Tibial artery (tissue), 4 donors: ENCODE results near the gene OBSCN.

Source experiments
- DNase-seq, 2 donors: peaks; one replicate each; pipeline ENCODE4 v3.0.0-alpha.2; 2019
- H3K27ac ChIP-seq, 2 donors: fragments of 200-600 bp; sonication (generic) in 1 of 2; 1 replicate in 1 of 2; 2 replicates in 1 of 2; pipeline ENCODE4 v1.5.1; 2018 to 2019; ENCODE audit warnings: mild to moderate bottlenecking in 1 of 2
- H3K27me3 ChIP-seq, 2 donors: fragments of 200-600 bp; sonication (generic) in 1 of 2; one replicate each; pipeline versions ENCODE4 v1.5.1 to v1.6.0; 2016 to 2019
- H3K36me3 ChIP-seq, 3 donors: fragments of 200-600 bp; sonication (generic) in 2 of 3; one replicate each; pipeline ENCODE4 v1.5.1; 2016 to 2019; ENCODE audit warnings: mild to moderate bottlenecking in 2 of 3
- H3K4me1 ChIP-seq, 4 donors: fragments of 200-600 bp; sonication (generic) in 2 of 4; 1 replicate in 3 of 4; 2 replicates in 1 of 4; pipeline ENCODE4 v1.5.1; 2016 to 2019
- H3K4me3 ChIP-seq, 2 donors: fragments of 200-600 bp; sonication (generic) in 1 of 2; 1 replicate in 1 of 2; 2 replicates in 1 of 2; pipeline ENCODE4 v1.5.1; 2018 to 2019; ENCODE audit warnings: mild to moderate bottlenecking in 2 of 2
- H3K9me3 ChIP-seq, 3 donors: fragments of 200-600 bp; sonication (generic) in 1 of 3; one replicate each; pipeline ENCODE4 v1.5.1; 2016 to 2019
- CTCF ChIP-seq, 2 experiments: fragments of 200-600 bp in 1 of 2; fragments of 450-650 bp in 1 of 2; IDR thresholded peaks; one replicate each; pipeline ENCODE4 v1.5.1; 2017 to 2019; ENCODE audit warnings: antibody characterized with exemption in 2 of 2, mild to moderate bottlenecking in 1 of 2, moderate library complexity in 1 of 2
- intact Hi-C: fragments of 100-400 bp; cut with DNase I; formaldehyde crosslinking; loops from one replicate; pipeline ENCODE4 v1.15.0; 2023; ENCODE audit warnings: low total_unique reads

Gene OBSCN

GRCh38 chr1:228353601-228354371, 145.9 kb downstream of the OBSCN start:
- TF ChIP-seq CTCF (IDR thresholded peaks at IDR 0.05) = no peak
- Histone ChIP-seq H3K27ac (no peak overlapping the region), H3K4me3 (no peak overlapping the region), H3K4me1 (no peaks in the 10 kb centered on the region), H3K27me3 (no peaks in the 10 kb centered on the region), H3K9me3 (no peaks in the 10 kb centered on the region), H3K36me3 (peaks cover 0 to 5% (median 0%) of the 10 kb centered on the region in 3 donors)
- intact Hi-C loops = no loop called here
- no peak for DNase-seq

GRCh38 chr1:228354390-228355320, 146.8 kb downstream of the OBSCN start:
- DNase-seq = no peak
- Histone ChIP-seq H3K9me3 (no peaks in the 10 kb centered on the region), H3K4me1 (no peaks in the 10 kb centered on the region), H3K27me3 (no peaks in the 10 kb centered on the region), H3K36me3 (peaks cover 0 to 5% (median 0%) of the 10 kb centered on the region in 3 donors), H3K4me3 (no peak overlapping the region), H3K27ac (no peak overlapping the region)
- intact Hi-C loops = no loop called here
- TF ChIP-seq CTCF (IDR thresholded peaks at IDR 0.05) = no peak

GRCh38 chr1:228356897-228357680, 149.2 kb downstream of the OBSCN start:
- no peak overlapping the region for H3K4me3 ChIP-seq
- H3K36me3 ChIP-seq = no peaks in the 10 kb centered on the region
- no peaks in the 10 kb centered on the region for H3K27me3 ChIP-seq
- no peaks in the 10 kb centered on the region for H3K4me1 ChIP-seq
- no peak overlapping the region for H3K27ac ChIP-seq
- no peaks in the 10 kb centered on the region for H3K9me3 ChIP-seq
- DNase-seq = no peak
- TF ChIP-seq CTCF (IDR thresholded peaks at IDR 0.05) = no peak
- intact Hi-C loops = no loop called here

GRCh38 chr1:228358039-228358763, 150.4 kb downstream of the OBSCN start:
- Histone ChIP-seq H3K36me3 (no peaks in the 10 kb centered on the region), H3K27me3 (no peaks in the 10 kb centered on the region), H3K4me3 (no peak overlapping the region), H3K4me1 (no peaks in the 10 kb centered on the region), H3K9me3 (no peaks in the 10 kb centered on the region), H3K27ac (no peak overlapping the region)
- DNase-seq = no peak
- intact Hi-C loops = no loop called here
- no peak for TF ChIP-seq CTCF (IDR thresholded peaks at IDR 0.05)
